ENCODE measurements around the gene OR6B3.

The OR6B3 gene

DNA sequence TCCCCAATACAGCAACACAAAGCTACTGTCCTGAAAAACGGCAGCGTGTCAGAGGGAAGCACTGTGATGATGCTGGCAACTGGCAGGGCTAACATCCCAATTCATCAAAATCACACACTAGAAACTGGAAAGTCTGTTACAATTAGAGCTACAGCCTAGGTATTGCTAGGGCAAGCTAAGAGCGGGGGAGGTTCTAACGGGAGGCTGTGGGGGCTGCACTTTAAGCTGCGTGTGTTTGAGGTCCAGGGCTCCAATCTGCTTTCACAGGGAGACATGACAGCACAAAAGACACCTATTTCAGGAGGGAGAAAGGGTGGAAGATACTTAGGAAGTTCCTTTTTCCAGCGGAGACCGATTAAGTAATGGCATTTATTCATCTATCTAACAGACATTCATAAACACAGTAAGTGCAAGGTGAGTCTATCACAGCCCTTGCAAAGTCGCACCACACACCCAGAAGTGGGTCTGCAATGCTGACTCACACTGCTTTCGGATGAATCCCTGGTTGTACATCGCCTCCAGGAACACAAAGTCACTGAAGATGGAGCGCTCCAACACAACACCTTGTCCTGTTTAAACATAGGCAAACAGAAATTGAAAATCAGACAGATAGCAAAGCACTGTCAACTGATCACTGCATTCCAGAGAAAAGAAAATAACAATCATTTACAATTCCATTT is 35.1 kb downstream of the OR6B3 start:
- Histone ChIP-seq H3K36me3 (ENCODE audit: control insufficient read depth in 1 of 2, insufficient read depth in 2 of 2, low read length in 2 of 2) (peaks cover 68 to 80% of the 10 kb centered on the region in 2 donors), H3K4me3 (ENCODE audit: low read depth in 1 of 2, low read length in 2 of 2) (no peak overlapping the region), H3K27me3 (ENCODE audit: low read depth, low read length) (no peaks in the 10 kb centered on the region), H3K9me3 (ENCODE audit: control insufficient read depth in 1 of 2, low read length in 2 of 2) (no peaks in the 10 kb centered on the region), H3K4me1 (ENCODE audit: control insufficient read depth in 1 of 2, insufficient read depth in 2 of 2, low read length in 2 of 2) (peaks cover 0 to 8% of the 10 kb centered on the region in 2 donors), H3K27ac (ENCODE audit: low read length) (no peak overlapping the region)

DNA sequence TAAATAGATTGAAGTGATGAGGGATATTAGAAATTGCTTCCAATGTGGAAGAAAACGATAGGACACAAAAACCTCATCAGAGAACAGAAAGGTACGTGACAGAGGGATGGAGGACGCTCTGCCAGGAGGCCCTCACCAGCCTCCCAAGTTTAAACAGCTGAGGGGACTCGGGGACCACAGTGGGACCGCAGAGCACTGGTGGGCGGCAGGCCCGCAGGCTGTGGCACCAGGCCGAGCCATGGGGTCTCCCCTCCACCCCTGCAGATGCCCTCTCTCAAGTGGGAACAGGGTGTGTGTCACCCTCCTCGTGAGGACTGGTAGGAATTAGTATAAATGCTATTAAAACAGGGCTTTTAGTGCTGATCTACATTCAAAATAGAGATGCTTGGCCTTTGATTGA is 39.0 kb downstream of the OR6B3 start:
- Histone ChIP-seq H3K9me3 (ENCODE audit: control insufficient read depth in 1 of 2, low read length in 2 of 2) (no peaks in the 10 kb centered on the region), H3K27me3 (ENCODE audit: low read depth, low read length) (no peaks in the 10 kb centered on the region), H3K36me3 (ENCODE audit: control insufficient read depth in 1 of 2, insufficient read depth in 2 of 2, low read length in 2 of 2) (peaks cover 81 to 94% of the 10 kb centered on the region in 2 donors), H3K27ac (ENCODE audit: low read length) (no peak overlapping the region), H3K4me1 (ENCODE audit: control insufficient read depth in 1 of 2, insufficient read depth in 2 of 2, low read length in 2 of 2) (no peaks in the 10 kb centered on the region), H3K4me3 (ENCODE audit: low read depth in 1 of 2, low read length in 2 of 2) (no peak overlapping the region)

DNA sequence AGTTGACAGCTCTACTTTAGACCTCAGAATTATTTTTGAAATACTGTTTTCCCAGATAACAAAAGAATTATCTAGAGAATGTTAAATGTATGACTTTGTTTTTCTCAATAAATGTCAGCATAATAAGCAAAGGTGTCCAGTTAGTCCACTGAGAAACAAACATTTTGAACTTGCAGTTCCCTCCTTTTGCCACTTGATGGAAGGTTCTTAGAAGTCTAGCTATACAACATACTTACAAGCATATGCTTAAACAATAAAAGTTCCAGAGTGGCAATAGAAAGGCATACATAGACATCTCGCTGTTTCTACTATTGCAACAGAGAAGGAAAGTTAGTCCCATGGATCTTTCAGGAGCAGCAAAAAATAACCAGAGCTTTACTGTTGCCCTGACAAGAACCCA is 40.0 kb downstream of the OR6B3 start:
- Histone ChIP-seq H3K27ac (ENCODE audit: low read length) (no peak overlapping the region), H3K4me1 (ENCODE audit: control insufficient read depth in 1 of 2, insufficient read depth in 2 of 2, low read length in 2 of 2) (no peaks in the 10 kb centered on the region), H3K36me3 (ENCODE audit: control insufficient read depth in 1 of 2, insufficient read depth in 2 of 2, low read length in 2 of 2) (peaks cover 81 to 94% of the 10 kb centered on the region in 2 donors), H3K27me3 (ENCODE audit: low read depth, low read length) (no peaks in the 10 kb centered on the region), H3K4me3 (ENCODE audit: low read depth in 1 of 2, low read length in 2 of 2) (no peak overlapping the region), H3K9me3 (ENCODE audit: control insufficient read depth in 1 of 2, low read length in 2 of 2) (no peaks in the 10 kb centered on the region)

DNA sequence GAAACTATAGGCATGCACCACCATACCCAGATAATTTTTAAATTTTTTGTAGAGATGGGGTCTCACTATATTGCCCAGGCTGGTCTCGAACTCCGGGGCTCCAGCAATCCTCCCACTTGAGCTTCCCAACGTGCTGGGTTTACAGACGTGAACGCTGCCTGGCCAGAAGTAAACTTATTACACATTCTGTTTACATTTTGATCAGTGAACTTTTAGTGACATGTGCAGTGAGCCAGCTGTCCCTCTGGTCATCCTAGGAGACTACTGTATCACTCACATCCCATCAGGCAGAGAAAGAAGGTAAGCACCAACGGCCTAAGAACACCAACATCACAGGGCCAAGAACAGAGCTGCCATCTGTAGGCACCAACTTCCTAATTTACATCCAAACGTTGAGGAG is 50.3 kb downstream of the OR6B3 start:
- H3K4me3 ChIP-seq (ENCODE audit: low read depth in 1 of 2, low read length in 2 of 2) = no peak overlapping the region
- no peaks in the 10 kb centered on the region for H3K9me3 ChIP-seq (ENCODE audit: control insufficient read depth in 1 of 2, low read length in 2 of 2)
- no peaks in the 10 kb centered on the region for H3K4me1 ChIP-seq (ENCODE audit: control insufficient read depth in 1 of 2, insufficient read depth in 2 of 2, low read length in 2 of 2)
- H3K36me3 ChIP-seq (ENCODE audit: control insufficient read depth in 1 of 2, insufficient read depth in 2 of 2, low read length in 2 of 2) = peaks cover 53 to 86% of the 10 kb centered on the region in 2 donors
- no peak overlapping the region for H3K27ac ChIP-seq (ENCODE audit: low read length)
- no peaks in the 10 kb centered on the region for H3K27me3 ChIP-seq (ENCODE audit: low read depth, low read length)

DNA sequence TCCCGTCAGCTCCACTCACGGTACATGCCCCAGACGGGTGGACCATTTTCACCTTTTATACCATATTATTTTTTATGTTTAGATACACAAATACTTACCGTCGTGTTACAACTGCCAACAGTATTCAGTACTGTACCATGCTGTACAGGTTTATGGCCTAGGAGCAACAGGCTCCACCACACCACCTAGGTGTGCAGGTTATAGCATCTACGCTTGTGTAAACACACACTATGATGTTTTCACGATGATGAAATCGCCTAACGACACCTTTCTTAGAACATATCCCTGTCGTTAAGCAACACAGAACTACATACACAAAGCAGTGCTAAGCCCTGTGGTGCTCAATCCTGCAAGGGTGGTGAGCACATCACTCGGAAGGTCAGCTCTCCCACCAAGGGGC is 52.6 kb downstream of the OR6B3 start:
- Histone ChIP-seq H3K4me1 (ENCODE audit: control insufficient read depth in 1 of 2, insufficient read depth in 2 of 2, low read length in 2 of 2) (no peaks in the 10 kb centered on the region), H3K9me3 (ENCODE audit: control insufficient read depth in 1 of 2, low read length in 2 of 2) (no peaks in the 10 kb centered on the region), H3K36me3 (ENCODE audit: control insufficient read depth in 1 of 2, insufficient read depth in 2 of 2, low read length in 2 of 2) (peaks cover 39 to 69% of the 10 kb centered on the region in 2 donors), H3K27me3 (ENCODE audit: low read depth, low read length) (no peaks in the 10 kb centered on the region), H3K27ac (ENCODE audit: low read length) (no peak overlapping the region), H3K4me3 (ENCODE audit: low read depth in 1 of 2, low read length in 2 of 2) (no peak overlapping the region)

DNA sequence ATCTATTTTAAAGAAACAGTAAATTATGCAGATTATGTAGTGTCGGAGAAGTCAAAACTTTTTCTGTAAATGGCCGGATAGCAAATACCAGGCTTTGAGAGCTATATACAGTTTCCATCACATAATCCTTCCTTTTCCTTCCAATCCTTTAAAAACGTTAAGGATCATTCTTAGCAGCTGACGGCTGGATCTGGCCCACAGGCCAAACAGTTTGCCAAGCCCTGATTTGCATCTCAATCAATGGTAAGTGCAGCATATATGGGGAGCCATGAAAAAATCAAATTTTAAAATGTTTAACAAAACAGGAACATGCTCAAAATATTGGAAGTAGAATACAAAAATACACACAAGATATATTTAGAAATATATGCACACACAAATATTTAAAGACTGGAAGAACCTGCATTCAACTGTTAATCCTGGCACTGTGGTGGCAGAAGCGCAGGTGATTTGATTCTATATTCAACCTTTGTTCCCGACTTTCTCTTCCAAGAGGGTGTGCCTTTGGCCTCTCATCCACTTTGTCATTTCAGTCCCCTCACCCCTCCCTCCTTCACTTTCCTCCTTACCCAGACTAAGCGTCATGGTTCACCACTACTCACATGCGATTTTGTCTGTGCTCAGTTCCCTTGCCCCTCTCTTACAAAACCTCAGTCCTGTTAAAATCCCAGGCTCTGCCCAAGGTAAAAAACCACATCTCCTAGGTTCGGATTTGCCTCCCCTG is 55.5 kb downstream of the OR6B3 start:
- no peaks in the 10 kb centered on the region for H3K27me3 ChIP-seq (ENCODE audit: low read depth, low read length)
- H3K4me1 ChIP-seq (ENCODE audit: control insufficient read depth in 1 of 2, insufficient read depth in 2 of 2, low read length in 2 of 2) = no peaks in the 10 kb centered on the region
- H3K4me3 ChIP-seq (ENCODE audit: low read depth in 1 of 2, low read length in 2 of 2) = no peak overlapping the region
- peaks cover 28 to 52% of the 10 kb centered on the region in 2 donors for H3K36me3 ChIP-seq (ENCODE audit: control insufficient read depth in 1 of 2, insufficient read depth in 2 of 2, low read length in 2 of 2)
- no peak overlapping the region for H3K27ac ChIP-seq (ENCODE audit: low read length)
- H3K9me3 ChIP-seq (ENCODE audit: control insufficient read depth in 1 of 2, low read length in 2 of 2) = no peaks in the 10 kb centered on the region
